Islet precursor cell (in vitro differentiated cells): ENCODE data around the gene CPLANE2.
"Not testable (repeated sequence)": the region's sequence is repeated elsewhere in the genome, so short reads cannot be mapped to it uniquely, and the experiment has no call there.

Experiments
- DNase-seq: peaks from one replicate; pipeline ENCODE4 v3.0.0-alpha.2; 2018

The CPLANE2 gene

DNA sequence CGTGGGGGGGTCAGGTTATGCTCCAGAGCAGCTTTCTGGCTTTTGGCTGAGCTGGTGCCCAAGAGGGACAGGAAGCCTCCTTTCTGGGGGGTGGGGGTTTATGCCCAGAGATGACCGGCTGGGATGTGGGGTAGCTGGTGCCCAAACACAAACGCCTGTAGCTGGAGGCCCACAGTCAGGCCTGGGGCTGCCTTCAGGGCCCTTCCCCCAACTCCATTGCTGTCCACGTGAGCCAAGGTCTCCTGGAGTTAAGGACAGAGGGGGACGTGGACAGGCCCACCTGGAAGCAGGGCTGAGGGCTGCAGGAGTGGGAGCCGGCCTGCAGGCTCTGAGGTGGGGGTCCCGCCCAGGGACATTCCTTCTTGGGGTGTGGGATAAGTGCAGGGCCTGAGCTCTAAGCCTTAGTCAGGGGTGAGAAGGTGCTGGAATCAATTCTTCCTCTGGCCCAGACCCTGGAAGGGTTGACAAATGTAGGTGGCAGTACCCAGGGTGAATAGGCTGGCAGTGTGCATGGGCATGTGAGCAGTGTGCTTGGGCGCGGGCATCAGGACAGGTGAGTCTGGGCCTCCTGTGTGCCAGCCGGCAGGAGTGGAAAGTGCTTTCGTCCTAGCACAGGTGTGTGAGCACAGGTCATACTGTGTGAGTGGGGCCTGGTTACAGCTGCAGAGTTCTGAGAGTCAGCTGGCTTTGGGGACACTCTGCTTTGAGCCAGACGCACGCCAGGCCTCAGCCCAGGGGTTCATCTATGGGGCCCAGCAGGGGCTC, 6.8 kb downstream of the CPLANE2 start:
- DNase-seq = no peak

DNA sequence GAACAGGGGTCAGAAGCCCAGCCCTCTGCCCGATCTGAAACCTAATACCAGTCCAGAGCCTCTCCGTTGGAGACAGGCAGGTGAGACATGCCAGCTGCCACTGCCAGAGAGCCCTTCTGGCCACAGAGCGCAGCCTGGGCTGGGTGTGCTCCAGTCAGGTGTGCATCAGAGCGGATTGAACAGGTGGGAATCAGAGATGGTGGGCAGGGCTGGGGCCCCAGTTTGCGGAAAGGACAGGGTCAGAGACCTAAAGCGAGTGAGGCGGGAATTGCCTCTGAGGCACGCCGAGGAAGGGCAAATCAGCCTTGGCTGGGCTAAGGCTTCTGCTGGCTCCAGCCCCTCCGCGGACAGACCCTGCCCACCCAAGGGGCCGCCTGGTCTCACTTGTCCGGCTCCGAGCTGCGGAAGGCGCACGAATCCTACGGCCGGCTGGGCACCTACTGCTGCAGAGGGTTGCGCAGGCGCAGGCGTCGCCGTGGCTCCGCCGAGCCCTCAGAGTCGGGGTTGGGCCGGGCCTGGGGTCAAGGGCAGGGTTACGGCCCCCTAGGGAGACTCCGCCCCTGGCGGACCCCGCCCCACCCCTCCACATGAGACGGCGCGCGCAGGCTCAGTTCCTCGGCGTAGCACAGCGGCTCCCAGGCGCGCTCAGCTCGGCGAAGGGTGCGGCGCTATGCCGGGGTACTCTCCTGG, 10.3 kb downstream of the CPLANE2 start:
- DNase-seq = peak; percentile 92

DNA sequence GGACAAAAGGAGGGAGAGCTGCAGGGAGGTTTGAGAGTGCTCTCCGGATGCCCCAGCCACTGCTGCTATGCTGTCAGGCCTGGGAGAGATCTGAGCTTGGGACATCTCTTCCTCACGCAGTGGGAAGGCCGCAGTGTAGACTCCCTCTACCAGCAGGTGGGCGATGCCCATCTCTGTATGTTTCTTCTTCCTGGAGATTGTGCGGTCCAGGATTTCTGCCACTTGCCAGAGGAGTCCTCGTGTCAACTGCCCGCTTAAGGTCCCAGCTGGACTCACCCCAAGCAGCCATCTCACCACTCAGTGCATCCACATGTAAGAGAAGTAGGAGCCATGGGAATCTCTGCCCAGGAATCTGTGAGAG, 10.9 kb downstream of the CPLANE2 start:
- no peak for DNase-seq

DNA sequence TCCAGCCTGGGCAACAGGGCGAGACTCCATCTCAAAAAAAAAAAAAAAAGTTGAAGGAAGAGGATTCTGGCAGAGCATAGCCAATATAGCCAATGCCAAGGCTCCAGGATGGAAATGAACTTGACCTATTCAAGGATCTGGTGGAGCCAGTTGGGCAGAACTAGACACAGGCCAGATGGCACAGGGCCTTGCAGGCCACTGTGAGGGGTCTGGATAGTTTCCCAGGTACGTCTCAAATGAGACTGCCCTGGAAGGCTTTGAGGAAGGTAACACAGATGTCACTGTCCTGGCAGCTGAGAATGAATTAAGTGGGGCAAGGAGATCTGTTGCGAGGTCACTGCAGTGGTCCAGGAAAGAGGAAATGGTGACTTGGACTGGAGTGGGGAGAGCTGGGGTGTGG, 12.5 kb downstream of the CPLANE2 start:
- no peak for DNase-seq

DNA sequence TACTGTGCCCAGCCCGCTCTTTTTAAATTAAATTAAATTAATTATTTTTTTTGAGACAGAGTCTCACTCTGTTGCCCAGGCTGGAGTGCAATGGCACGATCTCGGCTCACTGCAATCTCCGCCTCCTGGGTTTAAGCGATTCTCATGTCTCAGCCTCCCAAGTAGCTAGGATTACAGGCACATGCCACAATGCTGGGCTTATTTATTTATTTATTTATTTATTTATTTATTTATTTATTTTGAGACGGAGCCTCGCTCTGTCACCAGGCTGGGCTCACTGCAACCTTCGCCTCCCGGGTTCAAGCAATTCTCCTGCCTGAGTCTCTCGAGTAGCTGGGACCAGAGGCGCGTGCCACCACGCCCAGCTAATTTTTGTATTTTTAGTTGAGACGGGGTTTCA, 14.3 kb downstream of the CPLANE2 start:
- not testable (repeated sequence) for DNase-seq

DNA sequence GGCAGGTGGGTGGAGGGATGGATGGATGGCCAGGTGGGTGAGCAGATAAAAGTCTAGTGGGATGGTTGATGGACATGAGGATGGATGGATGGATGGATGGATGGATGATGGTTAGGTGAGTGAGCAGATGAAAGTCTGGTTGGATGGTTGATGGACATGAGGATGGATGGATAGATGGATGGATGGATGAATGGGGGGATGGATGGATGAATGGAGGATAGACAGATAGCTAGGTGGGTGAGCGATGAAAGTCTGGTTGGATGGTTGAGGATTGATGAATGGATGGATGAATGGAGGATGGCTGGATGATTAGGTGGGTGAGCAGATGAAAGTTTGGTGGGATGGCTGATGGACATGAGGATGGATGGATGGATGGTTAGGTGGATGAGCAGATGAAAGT, 15.5 kb downstream of the CPLANE2 start:
- no peak for DNase-seq

DNA sequence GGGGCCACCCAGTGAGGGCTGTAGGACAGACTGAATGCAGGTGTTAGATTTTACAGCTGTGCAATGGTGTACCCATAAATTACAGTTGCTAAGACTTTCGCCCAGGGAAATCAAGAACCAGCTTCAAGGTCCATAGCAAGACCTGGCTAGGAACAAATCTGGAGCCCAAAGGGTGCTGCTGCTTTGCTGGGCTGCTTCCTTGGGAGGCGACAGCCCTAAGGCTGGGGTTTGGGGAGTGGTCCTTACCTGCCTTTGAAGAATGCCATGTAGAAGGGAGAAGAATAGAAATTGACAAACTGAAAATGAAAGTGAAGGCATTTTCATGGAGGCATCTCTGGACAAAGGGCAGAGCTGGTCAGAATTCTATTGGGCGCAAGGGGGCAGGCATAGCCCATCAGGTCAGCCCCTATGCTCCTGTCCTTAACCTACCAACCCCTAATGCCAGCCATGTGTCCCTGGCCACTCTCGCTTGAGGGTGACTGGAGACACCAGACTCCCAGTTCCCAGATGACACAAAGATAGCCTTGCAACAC, 16.9 kb downstream of the CPLANE2 start:
- DNase-seq = no peak

DNA sequence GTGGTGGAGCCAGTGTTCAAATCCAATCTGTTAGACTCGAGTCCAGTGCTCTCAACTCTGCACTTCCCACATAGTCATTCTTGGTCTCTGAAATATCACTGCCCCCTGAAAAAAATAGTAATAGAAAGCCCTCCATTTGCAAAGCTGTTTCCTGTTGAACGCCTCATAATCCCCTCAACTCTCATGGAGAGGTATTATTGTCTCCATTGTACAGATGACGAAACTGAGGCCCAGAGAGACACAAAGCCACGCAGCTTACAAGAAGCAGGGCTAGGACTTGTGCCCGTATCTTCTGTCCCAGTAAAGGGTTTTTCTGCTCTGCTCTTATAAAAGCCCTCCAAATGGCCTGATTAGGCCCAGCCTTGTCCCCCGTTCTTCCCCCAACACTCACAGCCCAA, 18.3 kb downstream of the CPLANE2 start:
- DNase-seq = no peak

DNA sequence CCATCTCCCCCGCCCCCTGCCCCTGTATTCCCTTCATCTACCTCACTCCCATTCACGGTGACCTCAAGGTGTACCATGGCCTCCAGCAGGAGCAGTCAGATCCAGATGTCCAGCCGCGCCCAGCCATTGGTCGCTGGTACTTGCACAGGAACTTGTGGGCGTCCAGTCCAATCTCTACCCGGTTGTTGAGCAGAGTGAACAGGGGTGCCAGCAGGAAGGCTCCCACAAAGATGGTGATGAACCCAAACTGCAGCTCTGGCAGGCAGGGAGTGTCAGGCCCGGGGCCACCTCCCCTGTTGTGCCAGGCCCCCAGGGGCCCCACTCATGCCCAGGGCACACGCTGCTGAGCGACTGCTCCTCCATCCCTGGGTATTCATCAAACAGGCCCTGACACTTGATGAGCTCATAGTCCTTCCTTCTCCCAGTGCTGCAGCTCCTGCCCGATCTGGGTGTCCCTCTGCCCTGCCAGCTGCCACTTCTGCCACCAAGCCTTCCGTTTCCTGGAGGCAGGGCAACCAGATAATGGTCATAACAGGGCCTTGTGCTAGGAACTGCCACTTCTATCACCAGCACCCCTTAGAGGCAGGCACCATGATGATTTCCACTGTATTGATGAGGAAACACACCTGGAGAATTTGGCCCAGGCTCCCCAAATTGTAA, 18.8 kb downstream of the CPLANE2 start:
- no peak for DNase-seq

DNA sequence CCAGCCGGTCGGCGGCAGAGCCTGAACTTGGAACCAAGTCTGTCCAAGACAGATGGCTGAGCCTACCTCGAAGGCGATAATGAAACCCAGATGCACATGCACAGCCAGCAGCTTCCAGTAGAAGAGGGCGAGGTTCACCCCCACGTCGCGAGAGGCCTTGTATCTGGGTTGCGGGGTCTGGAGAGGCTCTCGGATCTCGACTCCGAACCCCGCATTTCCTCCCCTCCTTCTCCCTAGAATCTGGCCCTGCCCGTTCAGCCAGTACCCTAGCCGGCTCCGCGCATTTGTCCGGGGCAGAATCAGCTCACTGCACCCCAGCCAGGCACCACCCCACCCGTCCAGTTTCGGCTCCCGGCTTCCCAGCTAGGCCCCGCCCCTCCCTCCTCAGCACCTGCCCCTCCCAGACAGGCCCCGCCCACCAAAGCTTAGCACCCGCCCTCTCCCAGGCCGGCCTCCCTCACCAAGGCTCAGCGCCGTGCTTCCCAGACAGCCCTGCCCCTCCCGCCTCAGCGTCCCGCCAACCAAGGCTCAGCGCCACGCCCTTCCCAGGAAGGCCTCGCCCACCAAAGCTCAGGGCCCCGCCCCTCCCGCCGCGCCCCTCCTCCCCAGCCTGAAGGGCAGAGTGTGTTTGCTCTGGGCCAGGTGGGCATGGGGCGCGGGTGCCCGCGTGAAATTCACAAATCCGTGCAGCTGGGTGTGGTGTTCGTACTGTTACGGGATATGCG, 19.8 kb downstream of the CPLANE2 start:
- peak; percentile 99 for DNase-seq

DNA sequence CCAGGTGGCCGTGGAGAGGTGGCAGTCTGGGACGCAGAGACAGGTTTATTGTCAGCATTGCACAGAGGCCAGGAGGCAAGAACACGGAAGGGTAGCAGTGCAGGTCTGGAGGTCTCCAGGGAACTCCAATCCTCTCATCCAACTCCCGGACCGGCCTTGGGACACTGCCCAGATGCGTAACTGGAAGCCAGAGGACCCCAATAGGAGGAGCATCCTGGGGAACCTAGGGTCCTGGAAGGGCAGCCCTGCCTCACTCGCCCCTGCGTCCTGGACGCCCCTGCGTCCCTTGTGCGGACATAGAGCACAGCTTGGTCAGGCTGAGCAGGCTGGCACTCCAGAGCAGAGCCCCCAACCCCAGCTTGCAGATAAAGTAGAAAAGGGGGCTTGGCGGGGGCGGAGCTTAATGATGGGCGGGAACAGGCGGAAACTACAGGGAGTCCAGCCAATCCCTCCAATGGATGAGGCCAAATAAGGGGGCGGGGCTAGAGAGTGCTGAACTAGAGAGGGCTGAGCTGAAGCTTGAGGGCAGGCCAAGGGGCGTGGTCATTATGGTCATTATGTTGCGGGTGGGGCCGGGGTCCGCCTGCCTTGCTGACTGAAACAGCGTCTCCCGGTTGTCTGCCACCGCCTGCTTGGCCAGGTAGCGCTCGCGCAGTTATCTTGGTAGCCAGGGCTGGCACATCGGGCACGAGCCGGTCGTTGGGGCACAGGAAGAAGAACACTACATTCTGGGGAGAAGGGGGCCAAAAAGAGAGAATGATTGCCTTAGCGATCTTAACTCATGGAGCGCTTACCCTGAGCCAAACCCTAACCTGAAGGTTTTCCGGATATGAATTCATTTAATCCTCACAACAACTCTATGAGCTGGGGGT, 20.9 kb downstream of the CPLANE2 start:
- DNase-seq = peak; percentile 98

DNA sequence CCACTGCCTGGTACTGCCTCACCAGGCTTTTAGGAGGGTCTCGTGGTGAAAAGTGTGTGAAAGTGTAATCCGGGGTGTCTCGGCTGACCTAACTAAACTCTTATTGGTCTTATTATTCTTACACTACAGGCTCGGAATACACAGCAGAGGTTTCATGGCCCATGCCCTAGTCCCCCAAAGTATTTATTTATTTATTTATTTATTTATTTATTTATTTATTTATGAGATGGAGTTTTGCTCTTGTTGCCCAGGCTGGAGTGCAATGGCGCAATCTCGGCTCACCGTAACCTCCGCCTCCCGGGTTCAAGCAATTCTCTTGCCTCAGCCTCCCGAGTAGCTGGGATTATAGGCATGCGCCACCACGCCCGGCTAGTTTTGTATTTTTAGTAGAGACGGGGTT, 21.7 kb downstream of the CPLANE2 start:
- DNase-seq = not testable (repeated sequence)

DNA sequence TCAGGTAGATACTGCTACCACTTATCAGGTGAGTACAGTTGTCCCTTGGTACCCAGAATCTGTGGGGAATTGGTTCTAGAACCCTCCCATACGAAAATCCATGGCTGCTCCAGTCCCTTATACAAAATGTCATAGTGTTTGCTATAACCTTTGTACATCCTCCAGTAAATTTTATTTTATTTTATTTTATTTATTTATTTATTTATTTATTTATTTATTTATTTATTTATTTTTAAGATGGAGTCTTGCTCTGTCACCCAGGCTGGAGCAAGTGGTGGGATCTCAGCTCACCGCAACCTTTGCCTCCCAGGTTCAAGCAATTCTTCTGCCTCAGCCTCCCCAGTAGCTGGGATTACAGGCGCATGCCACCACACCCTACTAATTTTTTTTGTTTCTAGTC, 23.4 kb downstream of the CPLANE2 start:
- DNase-seq = not testable (repeated sequence)

DNA sequence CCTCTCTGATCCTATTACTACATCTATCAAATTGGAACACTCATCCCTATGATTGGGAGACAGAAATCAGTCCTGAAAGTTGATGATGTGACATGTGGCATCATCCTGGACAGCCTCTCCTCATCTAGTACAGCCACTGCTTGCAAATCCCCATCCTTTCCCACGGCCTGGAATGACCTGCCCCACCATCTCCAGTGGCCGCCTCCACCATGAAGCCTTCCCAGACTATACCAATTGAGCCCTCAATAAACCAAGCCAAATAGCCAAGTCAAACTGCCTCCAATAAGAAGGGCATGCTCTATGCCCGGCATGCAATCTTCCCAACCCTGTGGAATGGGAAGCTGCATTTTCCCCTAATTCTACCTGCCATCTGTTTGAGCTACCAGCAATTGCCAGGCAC, 24.0 kb downstream of the CPLANE2 start:
- DNase-seq = no peak

DNA sequence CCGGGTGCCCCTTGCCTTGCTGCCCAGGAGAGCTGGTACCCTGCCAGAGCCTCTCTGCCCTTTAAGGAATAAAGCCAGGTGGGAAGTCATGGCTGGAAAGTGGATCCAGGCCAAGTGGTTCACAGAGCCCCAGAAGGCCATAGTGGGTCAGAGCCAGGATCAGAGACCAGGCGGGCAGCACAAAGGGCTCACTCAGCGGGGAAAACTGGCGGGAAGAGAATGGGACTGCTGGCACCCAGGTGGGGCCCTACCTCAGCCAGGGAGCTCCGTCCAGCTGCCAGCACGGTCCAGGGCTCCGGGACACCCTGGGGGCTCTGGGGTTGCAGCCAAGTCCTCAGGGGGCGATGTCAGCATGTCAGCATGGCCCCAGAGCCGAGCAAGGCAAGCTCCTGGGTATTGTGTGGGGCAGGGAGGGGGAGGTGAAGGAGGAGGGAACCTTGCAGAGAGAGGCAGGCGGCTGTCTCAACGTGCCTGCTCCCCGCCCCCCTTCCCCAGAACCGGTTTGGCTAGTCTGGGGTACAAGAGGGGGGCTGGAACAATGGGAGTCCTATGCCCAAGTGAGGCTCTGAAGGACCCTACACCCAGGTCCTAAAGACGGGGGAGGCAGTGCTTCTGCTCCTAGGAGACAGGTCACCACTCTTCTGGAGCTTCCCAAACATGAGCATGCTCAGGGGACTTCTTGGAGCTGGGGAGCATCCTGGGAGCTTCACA, 24.6 kb downstream of the CPLANE2 start, which contains the start of gene ARHGEF19:
Gene ARHGEF19 (minus strand): TSS at position 402 of the 711 bp plus-strand sequence. CDS start 3,598 bp downstream, outside the sequence.
- peak; percentile 86 for DNase-seq

DNA sequence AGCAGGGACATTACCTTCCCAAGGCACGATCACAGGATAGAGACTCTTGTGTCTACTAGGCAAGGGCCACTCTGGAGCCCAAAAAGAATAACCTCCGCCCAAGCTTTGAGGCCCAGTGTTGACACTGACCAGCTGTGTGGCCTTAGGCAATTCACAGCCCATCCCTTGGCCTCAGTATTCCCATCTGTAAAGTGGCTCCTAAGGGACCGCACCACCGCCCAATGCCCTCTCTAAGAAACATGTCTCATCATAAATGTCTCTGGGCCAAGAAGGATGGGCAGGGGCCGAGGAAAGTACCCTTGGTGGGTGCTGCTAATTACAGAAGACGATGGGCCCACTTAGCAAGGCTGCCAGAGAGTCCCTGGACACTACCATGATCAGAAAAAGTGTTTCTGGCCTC, 25.2 kb downstream of the CPLANE2 start:
- DNase-seq = no peak

DNA sequence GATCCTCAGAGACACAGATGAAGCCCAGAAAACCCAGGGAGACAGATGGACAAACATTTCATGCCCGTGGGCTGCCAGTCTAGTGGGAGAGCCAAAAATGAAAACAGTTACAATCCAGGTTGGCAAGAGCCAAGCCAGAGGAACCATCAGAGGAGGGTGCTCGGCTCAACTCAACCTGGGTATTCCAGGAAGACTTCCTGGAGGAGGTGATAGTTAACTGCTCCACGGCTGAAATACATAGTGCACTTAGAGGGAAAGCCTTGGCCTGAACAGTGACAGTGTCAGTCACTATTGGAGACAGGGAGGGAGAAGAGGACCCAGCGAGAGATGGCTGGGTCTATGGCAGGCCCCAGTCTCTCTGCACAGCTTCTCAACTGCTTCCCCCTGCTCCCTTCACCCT, 26.4 kb downstream of the CPLANE2 start:
- peak; percentile 50 for DNase-seq

DNA sequence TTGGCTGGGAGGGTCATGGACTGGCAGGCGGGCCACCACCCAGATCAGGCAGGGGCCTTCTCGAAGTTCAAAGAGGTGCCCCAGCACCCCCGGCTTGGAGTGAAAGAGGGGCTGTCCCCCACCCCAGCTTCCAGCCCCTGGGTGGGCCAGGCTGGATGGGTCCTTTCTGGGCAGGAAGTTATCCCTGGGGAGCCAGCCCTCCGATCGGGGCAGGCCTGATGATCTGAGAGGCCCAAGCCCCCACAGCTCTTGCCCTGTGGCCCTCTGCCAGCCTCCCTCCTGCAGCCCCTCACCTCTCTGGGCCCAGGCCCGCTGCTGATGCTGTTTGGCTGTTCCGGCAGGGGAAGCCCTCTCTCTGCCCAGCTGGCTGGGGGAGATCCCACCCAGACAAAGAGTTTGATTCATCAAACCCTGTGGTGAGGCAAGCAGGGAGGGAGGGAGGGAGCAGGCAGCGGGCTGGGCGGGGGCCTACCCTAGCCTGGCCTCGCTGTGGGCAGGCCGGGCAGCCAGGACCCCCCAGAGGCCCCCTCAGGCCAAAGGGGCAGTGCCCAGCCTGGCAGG, 27.1 kb downstream of the CPLANE2 start:
- DNase-seq = no peak

DNA sequence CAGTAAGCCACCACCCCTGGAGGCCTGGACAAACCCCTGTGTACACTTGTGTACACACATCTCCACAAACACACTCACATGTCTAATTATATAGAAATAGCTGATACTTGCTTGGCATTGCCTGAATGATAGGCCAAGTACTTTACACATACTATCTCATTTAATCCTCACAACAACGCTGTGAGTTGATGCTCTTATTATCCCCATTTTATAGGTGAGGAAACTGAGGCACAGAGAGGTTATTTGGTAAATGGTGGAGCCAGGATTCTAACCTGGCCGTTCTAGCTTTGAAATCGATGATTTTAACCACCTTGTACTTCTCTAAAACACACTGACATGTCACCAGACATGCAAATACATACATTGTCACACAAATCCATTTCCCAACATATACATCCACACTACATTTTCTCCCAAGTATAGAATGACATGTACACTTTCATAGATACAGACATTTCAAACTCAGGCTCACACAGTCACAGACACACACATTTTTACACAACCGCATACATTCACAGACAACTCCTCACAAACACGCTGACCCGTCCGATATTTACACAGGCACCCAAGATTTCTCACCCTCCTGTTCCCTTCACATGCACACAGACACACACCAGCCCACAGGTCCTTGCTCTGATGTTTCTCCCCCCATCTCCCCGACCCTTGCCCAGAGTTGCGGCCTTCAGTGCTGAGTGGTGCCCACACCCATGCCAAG, 27.7 kb downstream of the CPLANE2 start:
- DNase-seq = no peak

DNA sequence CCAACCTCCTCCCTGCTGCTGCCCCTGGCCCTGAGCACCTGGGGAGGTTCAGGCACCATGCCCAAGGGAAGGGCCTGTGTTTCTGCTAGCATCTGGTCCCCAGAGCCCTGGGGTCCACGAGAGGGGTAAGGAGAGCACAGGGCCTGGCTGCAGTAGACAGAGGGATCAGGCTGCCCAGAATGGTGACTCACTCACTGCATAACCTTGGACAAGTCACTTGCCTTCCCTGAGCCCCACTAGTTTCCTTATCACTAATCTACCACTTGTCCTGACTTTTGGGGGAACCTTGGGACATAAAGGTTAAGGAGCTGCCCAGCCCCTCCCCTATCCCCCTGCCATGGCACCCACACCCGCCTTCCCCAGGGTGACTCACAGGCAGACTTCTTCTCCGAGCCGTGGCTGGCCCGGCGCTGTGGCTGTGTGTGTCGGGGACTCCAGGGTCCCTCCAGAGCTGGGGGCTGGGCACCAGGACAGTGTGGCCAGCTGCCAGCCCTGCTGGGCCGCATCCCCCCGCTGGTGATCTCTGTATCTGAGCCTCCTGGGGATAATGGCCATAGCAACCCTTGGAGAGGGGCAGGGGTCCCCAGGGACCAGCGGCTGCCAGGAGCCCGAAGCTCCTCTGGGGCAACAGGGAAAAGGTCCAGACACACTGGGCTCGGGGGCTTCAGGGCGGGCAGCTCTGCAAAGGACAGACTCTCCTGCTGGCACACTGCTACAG, 28.6 kb downstream of the CPLANE2 start:
- DNase-seq = no peak
